Measurements from ENCODE around the gene TMEM220.

GRCh38 chr17:10716218-10716617 lies 13.6 kb downstream of the TMEM220 start:
- TF ChIP-seq REST (IDR thresholded peaks at IDR 0.05; ENCODE audit: low read depth, low read length) (no peak), CTCF (IDR thresholded peaks at IDR 0.05) (no peak), TEAD4 (IDR thresholded peaks at IDR 0.05; ENCODE audit: borderline replicate concordance, insufficient read depth) (no peak), SMC3 (IDR thresholded peaks at IDR 0.05; ENCODE audit: low read depth, low read length) (no peak), USF2 (IDR thresholded peaks at IDR 0.05; ENCODE audit: borderline replicate concordance, low read depth, low read length) (no peak), FOXM1 (IDR thresholded peaks at IDR 0.05; ENCODE audit: low read depth) (no peak), MAX (IDR thresholded peaks at IDR 0.05; ENCODE audit: low read depth) (no peak), TCF12 (IDR thresholded peaks at IDR 0.05) (no peak), TAF1 (IDR thresholded peaks at IDR 0.05; ENCODE audit: borderline replicate concordance, low read depth, low read length) (no peak)

Measured in SK-N-SH (cell line).